ENCODE data around the gene CTR9. TPM values are rescaled to one million over a fixed set of nuclear protein-coding genes. Genes with fewer than 3 reads are reported as not detected.
A peak's percentile ranks its signal among the peaks of the same experiment; 100 is the strongest.

CTR9 gene
- total and polyA plus RNA-seq, 2 experiments from 2014 or later = 29.0 to 32.7 TPM

DNA sequence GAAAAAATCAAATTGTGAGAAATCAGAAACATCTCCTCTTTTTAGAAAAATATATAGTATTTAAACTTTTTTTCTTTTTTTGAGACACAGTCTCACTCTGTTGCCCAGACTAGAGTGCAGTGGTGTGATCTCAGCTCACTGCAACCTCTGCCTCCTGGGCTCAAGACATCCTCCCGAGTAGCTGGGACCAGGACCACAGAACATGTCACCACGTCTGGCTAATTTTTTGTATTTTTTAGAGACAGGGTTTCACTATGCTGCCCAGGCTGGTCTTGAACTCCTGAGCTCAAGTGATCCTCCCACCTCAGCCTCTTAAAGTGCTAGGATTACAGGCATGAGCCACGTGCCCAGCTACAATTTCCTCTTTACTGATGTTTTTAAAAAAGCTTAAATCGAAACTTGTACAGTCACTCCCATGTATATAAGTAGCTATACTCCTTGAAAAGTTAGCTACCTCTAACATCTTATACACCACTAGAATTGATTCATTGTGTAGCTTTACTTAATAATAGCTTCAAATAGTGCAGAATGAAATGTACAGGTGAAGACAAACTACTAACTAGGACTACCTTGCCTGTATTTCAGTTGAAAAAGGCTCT is 47.4 kb downstream of the CTR9 start:
- peaks cover 66% of the 10 kb centered on the region for H3F3A ChIP-seq (replicated peaks; ENCODE audit: low read depth)
- no peaks in the 10 kb centered on the region for H3K9me2 ChIP-seq (ENCODE audit: insufficient read depth)
- no peaks in the 10 kb centered on the region for H3K79me2 ChIP-seq (replicated peaks; ENCODE audit: insufficient read depth)
- Mint-ChIP-seq H3K4me1 (no peaks in the 10 kb centered on the region), H3K27me3 (ENCODE audit: insufficient read depth, low read depth, poor library complexity) (peaks cover 4% of the 10 kb centered on the region), H3K9me3 (no peaks in the 10 kb centered on the region; the same call in 2 of the 3 replicates), H3K36me3 (ENCODE audit: low read depth) (peaks cover 77% of the 10 kb centered on the region), H3K4me3 (no peak overlapping the region), H3K27ac (no peak overlapping the region)
- H2AFZ ChIP-seq = no peak overlapping the region
- H4K20me1 ChIP-seq (replicated peaks; ENCODE audit: insufficient read depth) = peaks cover 40% of the 10 kb centered on the region
- no peak for TF ChIP-seq STAT1 (IDR thresholded peaks at IDR 0.05; ENCODE audit: unreplicated experiment)
- TF ChIP-seq, protein P1, sequence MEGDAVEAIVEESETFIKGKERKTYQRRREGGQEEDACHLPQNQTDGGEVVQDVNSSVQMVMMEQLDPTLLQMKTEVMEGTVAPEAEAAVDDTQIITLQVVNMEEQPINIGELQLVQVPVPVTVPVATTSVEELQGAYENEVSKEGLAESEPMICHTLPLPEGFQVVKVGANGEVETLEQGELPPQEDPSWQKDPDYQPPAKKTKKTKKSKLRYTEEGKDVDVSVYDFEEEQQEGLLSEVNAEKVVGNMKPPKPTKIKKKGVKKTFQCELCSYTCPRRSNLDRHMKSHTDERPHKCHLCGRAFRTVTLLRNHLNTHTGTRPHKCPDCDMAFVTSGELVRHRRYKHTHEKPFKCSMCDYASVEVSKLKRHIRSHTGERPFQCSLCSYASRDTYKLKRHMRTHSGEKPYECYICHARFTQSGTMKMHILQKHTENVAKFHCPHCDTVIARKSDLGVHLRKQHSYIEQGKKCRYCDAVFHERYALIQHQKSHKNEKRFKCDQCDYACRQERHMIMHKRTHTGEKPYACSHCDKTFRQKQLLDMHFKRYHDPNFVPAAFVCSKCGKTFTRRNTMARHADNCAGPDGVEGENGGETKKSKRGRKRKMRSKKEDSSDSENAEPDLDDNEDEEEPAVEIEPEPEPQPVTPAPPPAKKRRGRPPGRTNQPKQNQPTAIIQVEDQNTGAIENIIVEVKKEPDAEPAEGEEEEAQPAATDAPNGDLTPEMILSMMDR (conservative IDR thresholded peaks at IDR 0.05; ENCODE audit: low read depth in 2 of 2) = no peak
- no peak for TF ChIP-seq ZNF114 (CRISPR knock-in tag; IDR thresholded peaks at IDR 0.05)
- TF ChIP-seq, protein P2, sequence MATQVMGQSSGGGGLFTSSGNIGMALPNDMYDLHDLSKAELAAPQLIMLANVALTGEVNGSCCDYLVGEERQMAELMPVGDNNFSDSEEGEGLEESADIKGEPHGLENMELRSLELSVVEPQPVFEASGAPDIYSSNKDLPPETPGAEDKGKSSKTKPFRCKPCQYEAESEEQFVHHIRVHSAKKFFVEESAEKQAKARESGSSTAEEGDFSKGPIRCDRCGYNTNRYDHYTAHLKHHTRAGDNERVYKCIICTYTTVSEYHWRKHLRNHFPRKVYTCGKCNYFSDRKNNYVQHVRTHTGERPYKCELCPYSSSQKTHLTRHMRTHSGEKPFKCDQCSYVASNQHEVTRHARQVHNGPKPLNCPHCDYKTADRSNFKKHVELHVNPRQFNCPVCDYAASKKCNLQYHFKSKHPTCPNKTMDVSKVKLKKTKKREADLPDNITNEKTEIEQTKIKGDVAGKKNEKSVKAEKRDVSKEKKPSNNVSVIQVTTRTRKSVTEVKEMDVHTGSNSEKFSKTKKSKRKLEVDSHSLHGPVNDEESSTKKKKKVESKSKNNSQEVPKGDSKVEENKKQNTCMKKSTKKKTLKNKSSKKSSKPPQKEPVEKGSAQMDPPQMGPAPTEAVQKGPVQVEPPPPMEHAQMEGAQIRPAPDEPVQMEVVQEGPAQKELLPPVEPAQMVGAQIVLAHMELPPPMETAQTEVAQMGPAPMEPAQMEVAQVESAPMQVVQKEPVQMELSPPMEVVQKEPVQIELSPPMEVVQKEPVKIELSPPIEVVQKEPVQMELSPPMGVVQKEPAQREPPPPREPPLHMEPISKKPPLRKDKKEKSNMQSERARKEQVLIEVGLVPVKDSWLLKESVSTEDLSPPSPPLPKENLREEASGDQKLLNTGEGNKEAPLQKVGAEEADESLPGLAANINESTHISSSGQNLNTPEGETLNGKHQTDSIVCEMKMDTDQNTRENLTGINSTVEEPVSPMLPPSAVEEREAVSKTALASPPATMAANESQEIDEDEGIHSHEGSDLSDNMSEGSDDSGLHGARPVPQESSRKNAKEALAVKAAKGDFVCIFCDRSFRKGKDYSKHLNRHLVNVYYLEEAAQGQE (IDR thresholded peaks at IDR 0.05; ENCODE audit: unreplicated experiment) = no peak
- no peak for TF ChIP-seq ZNF331 (CRISPR knock-in tag; IDR thresholded peaks at IDR 0.05; ENCODE audit: low read depth)
- TF ChIP-seq JUNB (IDR thresholded peaks at IDR 0.05; ENCODE audit: unreplicated experiment) = no peak
- no peak for TF ChIP-seq EZH2 (IDR thresholded peaks at IDR 0.05; ENCODE audit: low read depth, unreplicated experiment)
- TF ChIP-seq, protein P3, sequence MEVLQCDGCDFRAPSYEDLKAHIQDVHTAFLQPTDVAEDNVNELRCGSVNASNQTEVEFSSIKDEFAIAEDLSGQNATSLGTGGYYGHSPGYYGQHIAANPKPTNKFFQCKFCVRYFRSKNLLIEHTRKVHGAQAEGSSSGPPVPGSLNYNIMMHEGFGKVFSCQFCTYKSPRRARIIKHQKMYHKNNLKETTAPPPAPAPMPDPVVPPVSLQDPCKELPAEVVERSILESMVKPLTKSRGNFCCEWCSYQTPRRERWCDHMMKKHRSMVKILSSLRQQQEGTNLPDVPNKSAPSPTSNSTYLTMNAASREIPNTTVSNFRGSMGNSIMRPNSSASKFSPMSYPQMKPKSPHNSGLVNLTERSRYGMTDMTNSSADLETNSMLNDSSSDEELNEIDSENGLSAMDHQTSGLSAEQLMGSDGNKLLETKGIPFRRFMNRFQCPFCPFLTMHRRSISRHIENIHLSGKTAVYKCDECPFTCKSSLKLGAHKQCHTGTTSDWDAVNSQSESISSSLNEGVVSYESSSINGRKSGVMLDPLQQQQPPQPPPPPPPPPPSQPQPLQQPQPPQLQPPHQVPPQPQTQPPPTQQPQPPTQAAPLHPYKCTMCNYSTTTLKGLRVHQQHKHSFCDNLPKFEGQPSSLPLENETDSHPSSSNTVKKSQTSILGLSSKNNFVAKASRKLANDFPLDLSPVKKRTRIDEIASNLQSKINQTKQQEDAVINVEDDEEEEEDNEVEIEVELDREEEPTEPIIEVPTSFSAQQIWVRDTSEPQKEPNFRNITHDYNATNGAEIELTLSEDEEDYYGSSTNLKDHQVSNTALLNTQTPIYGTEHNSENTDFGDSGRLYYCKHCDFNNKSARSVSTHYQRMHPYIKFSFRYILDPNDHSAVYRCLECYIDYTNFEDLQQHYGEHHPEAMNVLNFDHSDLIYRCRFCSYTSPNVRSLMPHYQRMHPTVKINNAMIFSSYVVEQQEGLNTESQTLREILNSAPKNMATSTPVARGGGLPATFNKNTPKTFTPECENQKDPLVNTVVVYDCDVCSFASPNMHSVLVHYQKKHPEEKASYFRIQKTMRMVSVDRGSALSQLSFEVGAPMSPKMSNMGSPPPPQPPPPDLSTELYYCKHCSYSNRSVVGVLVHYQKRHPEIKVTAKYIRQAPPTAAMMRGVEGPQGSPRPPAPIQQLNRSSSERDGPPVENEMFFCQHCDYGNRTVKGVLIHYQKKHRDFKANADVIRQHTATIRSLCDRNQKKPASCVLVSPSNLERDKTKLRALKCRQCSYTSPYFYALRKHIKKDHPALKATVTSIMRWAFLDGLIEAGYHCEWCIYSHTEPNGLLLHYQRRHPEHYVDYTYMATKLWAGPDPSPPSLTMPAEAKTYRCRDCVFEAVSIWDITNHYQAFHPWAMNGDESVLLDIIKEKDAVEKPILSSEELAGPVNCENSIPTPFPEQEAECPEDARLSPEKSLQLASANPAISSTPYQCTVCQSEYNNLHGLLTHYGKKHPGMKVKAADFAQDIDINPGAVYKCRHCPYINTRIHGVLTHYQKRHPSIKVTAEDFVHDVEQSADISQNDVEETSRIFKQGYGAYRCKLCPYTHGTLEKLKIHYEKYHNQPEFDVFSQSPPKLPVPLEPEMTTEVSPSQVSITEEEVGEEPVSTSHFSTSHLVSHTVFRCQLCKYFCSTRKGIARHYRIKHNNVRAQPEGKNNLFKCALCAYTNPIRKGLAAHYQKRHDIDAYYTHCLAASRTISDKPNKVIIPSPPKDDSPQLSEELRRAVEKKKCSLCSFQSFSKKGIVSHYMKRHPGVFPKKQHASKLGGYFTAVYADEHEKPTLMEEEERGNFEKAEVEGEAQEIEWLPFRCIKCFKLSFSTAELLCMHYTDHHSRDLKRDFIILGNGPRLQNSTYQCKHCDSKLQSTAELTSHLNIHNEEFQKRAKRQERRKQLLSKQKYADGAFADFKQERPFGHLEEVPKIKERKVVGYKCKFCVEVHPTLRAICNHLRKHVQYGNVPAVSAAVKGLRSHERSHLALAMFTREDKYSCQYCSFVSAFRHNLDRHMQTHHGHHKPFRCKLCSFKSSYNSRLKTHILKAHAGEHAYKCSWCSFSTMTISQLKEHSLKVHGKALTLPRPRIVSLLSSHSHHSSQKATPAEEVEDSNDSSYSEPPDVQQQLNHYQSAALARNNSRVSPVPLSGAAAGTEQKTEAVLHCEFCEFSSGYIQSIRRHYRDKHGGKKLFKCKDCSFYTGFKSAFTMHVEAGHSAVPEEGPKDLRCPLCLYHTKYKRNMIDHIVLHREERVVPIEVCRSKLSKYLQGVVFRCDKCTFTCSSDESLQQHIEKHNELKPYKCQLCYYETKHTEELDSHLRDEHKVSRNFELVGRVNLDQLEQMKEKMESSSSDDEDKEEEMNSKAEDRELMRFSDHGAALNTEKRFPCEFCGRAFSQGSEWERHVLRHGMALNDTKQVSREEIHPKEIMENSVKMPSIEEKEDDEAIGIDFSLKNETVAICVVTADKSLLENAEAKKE (CRISPR knock-in tag; IDR thresholded peaks at IDR 0.05) = no peak
- no peak for TF ChIP-seq EZH2phosphoT487 (IDR thresholded peaks at IDR 0.05; ENCODE audit: unreplicated experiment)
- no peak for TF ChIP-seq NANOG (IDR thresholded peaks at IDR 0.05; ENCODE audit: borderline replicate concordance)
- no peak for TF ChIP-seq CREB1 (CRISPR knock-in tag; IDR thresholded peaks at IDR 0.05; ENCODE audit: low read depth)
- TF ChIP-seq POLR2AphosphoS5 (IDR thresholded peaks at IDR 0.05; ENCODE audit: low read depth) = no peak
- TF ChIP-seq, protein P4, sequence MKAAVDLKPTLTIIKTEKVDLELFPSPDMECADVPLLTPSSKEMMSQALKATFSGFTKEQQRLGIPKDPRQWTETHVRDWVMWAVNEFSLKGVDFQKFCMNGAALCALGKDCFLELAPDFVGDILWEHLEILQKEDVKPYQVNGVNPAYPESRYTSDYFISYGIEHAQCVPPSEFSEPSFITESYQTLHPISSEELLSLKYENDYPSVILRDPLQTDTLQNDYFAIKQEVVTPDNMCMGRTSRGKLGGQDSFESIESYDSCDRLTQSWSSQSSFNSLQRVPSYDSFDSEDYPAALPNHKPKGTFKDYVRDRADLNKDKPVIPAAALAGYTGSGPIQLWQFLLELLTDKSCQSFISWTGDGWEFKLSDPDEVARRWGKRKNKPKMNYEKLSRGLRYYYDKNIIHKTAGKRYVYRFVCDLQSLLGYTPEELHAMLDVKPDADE (IDR thresholded peaks at IDR 0.05) = no peak
- H3K4me1 ChIP-seq (ENCODE audit: insufficient read depth) = no peaks in the 10 kb centered on the region
- no peak overlapping the region for H3K4me3 ChIP-seq
- H3K36me3 ChIP-seq (ENCODE audit: insufficient read depth) = peaks cover 64% of the 10 kb centered on the region
- no peaks in the 10 kb centered on the region for H3K27me3 ChIP-seq (ENCODE audit: insufficient read depth)
- no peak for ATAC-seq
- H3K4me2 ChIP-seq = no peak overlapping the region
- no peak for DNase-seq (ENCODE audit: low spot score)
- 0 out of 2 replicates have a peak overlapping the region, but pooled peaks have one; percentile 20 for H3K27ac ChIP-seq (ENCODE audit: low read depth)

Measured in GM23338 (cell line).